Measurements from ENCODE around the gene CYP1B1. TPM values are rescaled to one million over a fixed set of nuclear protein-coding genes. Genes with fewer than 3 reads are reported as not detected.

CYP1B1 gene
- total and polyA plus RNA-seq, 2 of the 13 experiments (the other 11 are each of a cell fraction or from before 2014, with no cell fraction given): not detected

DNA sequence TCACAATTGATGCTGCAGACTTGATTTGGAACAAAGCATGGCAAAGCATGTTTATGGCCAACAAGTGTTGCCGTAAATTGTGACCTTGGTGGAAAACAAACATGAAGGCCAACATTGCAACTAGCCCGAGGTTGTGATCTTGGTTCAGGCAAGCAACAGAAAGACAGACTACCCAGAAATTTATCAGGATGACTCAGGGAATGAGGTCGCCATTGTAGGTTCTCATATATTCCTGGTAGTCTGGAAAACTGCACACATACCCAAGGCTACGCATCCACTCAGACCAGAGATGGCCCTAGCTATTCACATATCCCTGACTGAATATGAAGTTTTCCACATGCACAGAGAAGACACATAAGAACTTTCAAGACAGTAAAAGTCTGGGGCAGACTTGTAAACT lies 30.1 kb downstream of the CYP1B1 start (continued):
- TF ChIP-seq, protein P1, sequence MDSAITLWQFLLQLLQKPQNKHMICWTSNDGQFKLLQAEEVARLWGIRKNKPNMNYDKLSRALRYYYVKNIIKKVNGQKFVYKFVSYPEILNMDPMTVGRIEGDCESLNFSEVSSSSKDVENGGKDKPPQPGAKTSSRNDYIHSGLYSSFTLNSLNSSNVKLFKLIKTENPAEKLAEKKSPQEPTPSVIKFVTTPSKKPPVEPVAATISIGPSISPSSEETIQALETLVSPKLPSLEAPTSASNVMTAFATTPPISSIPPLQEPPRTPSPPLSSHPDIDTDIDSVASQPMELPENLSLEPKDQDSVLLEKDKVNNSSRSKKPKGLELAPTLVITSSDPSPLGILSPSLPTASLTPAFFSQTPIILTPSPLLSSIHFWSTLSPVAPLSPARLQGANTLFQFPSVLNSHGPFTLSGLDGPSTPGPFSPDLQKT (CRISPR knock-in tag; IDR thresholded peaks at IDR 0.05; ENCODE audit: borderline replicate concordance): no peak
- TF ChIP-seq ZKSCAN8 (CRISPR knock-in tag; IDR thresholded peaks at IDR 0.05; ENCODE audit: borderline replicate concordance): no peak
- TF ChIP-seq ATRX (CRISPR knock-in tag; IDR thresholded peaks at IDR 0.05; ENCODE audit: borderline replicate concordance): no peak
- no peak for TF ChIP-seq ZBTB7B (CRISPR knock-in tag; IDR thresholded peaks at IDR 0.05)

DNA sequence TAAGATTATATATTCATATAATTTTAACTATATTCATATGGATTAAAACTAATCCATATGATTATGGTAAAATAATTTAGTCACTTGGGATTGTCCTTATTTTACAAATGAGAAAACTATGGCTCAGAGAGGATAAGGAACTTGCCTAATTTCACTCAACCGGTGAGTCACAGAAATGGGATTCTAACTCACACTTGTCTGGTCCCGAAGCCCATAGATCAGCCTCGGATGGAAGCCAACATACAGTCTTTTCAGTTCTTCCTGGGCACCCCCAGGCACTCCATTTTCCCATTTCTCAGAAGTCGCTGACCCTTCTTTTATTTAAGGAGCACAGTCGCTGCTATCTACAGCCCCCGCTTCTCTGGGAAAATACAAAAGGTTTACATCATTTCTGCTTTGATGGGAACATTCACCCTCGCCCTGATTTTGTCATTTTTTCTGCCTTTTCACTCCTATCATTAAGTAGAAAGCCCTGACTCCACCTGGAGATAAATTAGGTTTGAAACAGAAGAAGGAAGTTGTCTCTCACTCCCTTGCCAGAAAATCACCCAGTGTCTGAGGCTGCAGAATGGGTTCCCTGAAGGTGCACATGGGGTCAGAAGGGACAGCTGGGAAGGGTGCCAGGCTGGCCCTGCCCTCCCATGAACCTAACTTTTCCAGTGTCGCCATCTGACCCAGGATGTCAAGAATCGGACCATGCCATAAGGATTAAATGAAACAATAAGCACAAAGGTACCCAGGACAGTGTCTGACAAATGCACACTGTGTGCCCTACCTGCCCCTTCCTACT lies 36.6 kb downstream of the CYP1B1 start:
- in situ Hi-C loops (cut with HindIII; ENCODE audit: extremely low pct_ligation_motif_present, low pct_unique_long_range_greater_than_20kb): no loop called here
- no peak for TF ChIP-seq PAWR (CRISPR knock-in tag; IDR thresholded peaks at IDR 0.05; ENCODE audit: borderline replicate concordance)
- TF ChIP-seq, protein P2, sequence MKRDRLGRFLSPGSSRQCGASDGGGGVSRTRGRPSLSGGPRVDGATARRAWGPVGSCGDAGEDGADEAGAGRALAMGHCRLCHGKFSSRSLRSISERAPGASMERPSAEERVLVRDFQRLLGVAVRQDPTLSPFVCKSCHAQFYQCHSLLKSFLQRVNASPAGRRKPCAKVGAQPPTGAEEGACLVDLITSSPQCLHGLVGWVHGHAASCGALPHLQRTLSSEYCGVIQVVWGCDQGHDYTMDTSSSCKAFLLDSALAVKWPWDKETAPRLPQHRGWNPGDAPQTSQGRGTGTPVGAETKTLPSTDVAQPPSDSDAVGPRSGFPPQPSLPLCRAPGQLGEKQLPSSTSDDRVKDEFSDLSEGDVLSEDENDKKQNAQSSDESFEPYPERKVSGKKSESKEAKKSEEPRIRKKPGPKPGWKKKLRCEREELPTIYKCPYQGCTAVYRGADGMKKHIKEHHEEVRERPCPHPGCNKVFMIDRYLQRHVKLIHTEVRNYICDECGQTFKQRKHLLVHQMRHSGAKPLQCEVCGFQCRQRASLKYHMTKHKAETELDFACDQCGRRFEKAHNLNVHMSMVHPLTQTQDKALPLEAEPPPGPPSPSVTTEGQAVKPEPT (CRISPR knock-in tag; IDR thresholded peaks at IDR 0.05; ENCODE audit: low read depth): no peak
- TF ChIP-seq, protein P3, sequence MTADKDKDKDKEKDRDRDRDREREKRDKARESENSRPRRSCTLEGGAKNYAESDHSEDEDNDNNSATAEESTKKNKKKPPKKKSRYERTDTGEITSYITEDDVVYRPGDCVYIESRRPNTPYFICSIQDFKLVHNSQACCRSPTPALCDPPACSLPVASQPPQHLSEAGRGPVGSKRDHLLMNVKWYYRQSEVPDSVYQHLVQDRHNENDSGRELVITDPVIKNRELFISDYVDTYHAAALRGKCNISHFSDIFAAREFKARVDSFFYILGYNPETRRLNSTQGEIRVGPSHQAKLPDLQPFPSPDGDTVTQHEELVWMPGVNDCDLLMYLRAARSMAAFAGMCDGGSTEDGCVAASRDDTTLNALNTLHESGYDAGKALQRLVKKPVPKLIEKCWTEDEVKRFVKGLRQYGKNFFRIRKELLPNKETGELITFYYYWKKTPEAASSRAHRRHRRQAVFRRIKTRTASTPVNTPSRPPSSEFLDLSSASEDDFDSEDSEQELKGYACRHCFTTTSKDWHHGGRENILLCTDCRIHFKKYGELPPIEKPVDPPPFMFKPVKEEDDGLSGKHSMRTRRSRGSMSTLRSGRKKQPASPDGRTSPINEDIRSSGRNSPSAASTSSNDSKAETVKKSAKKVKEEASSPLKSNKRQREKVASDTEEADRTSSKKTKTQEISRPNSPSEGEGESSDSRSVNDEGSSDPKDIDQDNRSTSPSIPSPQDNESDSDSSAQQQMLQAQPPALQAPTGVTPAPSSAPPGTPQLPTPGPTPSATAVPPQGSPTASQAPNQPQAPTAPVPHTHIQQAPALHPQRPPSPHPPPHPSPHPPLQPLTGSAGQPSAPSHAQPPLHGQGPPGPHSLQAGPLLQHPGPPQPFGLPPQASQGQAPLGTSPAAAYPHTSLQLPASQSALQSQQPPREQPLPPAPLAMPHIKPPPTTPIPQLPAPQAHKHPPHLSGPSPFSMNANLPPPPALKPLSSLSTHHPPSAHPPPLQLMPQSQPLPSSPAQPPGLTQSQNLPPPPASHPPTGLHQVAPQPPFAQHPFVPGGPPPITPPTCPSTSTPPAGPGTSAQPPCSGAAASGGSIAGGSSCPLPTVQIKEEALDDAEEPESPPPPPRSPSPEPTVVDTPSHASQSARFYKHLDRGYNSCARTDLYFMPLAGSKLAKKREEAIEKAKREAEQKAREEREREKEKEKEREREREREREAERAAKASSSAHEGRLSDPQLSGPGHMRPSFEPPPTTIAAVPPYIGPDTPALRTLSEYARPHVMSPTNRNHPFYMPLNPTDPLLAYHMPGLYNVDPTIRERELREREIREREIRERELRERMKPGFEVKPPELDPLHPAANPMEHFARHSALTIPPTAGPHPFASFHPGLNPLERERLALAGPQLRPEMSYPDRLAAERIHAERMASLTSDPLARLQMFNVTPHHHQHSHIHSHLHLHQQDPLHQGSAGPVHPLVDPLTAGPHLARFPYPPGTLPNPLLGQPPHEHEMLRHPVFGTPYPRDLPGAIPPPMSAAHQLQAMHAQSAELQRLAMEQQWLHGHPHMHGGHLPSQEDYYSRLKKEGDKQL (CRISPR knock-in tag; IDR thresholded peaks at IDR 0.05; ENCODE audit: low read depth): no peak
- no peak for TF ChIP-seq ZBTB20 (CRISPR knock-in tag; IDR thresholded peaks at IDR 0.05; ENCODE audit: borderline replicate concordance, low read depth)
- no peak for TF ChIP-seq ZNF572 (CRISPR knock-in tag; IDR thresholded peaks at IDR 0.05)
- no peak for TF ChIP-seq ZNF354B (CRISPR knock-in tag; IDR thresholded peaks at IDR 0.05)
- TF ChIP-seq, protein P4, sequence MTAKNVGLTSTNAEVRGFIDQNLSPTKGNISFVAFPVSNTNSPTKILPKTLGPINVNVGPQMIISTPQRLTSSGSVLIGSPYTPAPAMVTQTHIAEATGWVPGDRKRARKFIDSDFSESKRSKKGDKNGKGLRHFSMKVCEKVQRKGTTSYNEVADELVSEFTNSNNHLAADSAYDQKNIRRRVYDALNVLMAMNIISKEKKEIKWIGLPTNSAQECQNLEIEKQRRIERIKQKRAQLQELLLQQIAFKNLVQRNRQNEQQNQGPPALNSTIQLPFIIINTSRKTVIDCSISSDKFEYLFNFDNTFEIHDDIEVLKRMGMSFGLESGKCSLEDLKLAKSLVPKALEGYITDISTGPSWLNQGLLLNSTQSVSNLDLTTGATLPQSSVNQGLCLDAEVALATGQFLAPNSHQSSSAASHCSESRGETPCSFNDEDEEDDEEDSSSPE (CRISPR knock-in tag; IDR thresholded peaks at IDR 0.05): no peak
- TF ChIP-seq MATR3 (CRISPR knock-in tag; IDR thresholded peaks at IDR 0.05): no peak

More for the DNA sequence above, 36.6 kb downstream of the CYP1B1 start:
- peaks cover 13% of the 10 kb centered on the region; the same call in 1 of the 2 replicates for H3K4me1 ChIP-seq (ENCODE audit: insufficient read depth, low read length)
- no peaks in the 10 kb centered on the region for H4K20me1 ChIP-seq (ENCODE audit: insufficient read depth, low read length)
- intact Hi-C loops (cut with micrococcal nuclease; ENCODE audit: unreplicated experiment): no loop called here
- WGBS (ENCODE audit: low lambda C conversion rate): 26% methylated on average over 9 of the region's 9 CpGs
- no peaks in the 10 kb centered on the region for H3K36me3 ChIP-seq (replicated peaks in 1 of 2; ENCODE audit: control insufficient read depth in 1 of 2, insufficient read depth in 2 of 2, low read length in 2 of 2)
- FAIRE-seq (no peak), ATAC-seq (no peak), DNase-seq (ENCODE audit: low spot score) (no peak)
- ChIA-PET CTCF (ENCODE audit: low intra/inter-chr PET ratio, low total read pairs) (no interaction called here), POLR2A (no interaction called here)
- no peak overlapping the region for H3K27ac ChIP-seq (ENCODE audit: extremely low read length, insufficient read depth, low read length)
- no peak overlapping the region for H2AFZ ChIP-seq (ENCODE audit: low read length)
- no peaks in the 10 kb centered on the region for H3K79me2 ChIP-seq (ENCODE audit: insufficient read depth, low read length)
- BruUV-seq (replicated peaks): no TSS peak
- no peak overlapping the region for H3K9ac ChIP-seq (ENCODE audit: insufficient read depth, low read depth, low read length)
- no peaks in the 10 kb centered on the region for H3K9me3 ChIP-seq (ENCODE audit: low read length)
- H3K4me2 ChIP-seq (ENCODE audit: low read depth, low read length): no peak overlapping the region
- H3K4me3 ChIP-seq (replicated peaks in 1 of 3; ENCODE audit: insufficient read depth in 1 of 3, low read depth in 2 of 3, low read length in 3 of 3): no peak overlapping the region
- peaks cover 8 to 35% of the 10 kb centered on the region in 2 experiments; a peak in 4 of 5 replicates for H3K27me3 ChIP-seq (ENCODE audit: control insufficient read depth in 1 of 2, insufficient read depth in 2 of 2, low read length in 2 of 2)
